GM21423 (cell line): ENCODE data around the gene BRSK2.

Source experiments
- ATAC-seq: cut with Tn5 transposase; IDR thresholded peaks from one replicate; pipeline ENCODE4 v1.9.1; 2021; ENCODE audit warnings: mild to moderate bottlenecking, moderate library complexity; ENCODE audit not compliant: unreplicated experiment

BRSK2 gene

DNA sequence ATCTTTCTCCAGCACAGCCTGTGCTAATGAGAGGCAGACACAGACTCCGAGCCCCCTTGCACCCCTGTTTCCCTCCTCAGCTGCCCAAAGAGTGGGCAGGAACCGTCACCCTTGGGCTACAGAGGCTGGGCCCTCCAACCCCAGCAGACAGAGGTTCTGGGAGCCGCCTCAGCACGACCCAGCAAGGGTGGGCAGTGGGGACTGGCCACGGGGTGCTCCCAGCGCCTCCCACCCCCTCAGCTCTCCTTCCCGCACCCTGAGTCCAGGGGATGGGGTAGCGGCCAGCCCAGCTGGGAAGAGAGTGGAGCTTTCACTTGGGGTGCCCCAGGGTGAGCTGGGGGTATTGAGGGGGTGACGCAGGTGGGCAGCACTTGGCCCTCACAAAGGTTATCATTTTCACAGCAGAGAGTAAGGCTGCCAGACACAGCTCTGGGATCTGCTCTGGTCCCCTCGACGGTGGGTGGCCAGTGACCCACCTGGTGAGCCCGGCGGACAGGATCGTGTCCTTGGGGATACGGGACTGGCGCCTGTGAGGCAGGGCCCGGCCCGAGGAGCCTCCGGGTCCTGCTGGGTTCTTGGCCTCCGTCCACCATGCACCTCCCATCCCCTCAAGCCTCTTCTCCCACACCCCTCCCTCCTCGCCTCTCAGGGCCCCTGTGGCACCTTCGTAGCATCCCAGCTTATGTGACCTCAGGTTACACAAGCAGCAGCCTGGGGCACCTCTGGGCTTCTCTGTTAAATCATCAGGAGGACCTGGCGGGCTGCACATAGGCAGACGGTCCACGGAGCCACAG is 14.4 kb upstream of the BRSK2 start:
- ATAC-seq: no peak

DNA sequence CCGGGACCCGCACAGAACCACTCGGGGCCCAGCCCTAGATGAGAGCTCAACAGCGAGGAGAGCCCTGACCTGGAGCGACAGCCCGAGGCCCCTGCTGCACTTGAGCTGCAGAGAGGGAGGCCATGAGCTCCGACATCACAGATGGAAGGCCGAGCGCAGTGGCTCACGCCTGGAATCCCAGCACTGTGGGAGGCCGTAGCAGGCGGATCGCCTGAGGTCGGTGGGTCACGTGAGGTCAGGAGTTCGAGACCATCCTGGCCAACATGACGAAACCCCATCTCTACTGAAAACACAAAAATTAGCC is 13.8 kb upstream of the BRSK2 start:
- ATAC-seq: no peak

DNA sequence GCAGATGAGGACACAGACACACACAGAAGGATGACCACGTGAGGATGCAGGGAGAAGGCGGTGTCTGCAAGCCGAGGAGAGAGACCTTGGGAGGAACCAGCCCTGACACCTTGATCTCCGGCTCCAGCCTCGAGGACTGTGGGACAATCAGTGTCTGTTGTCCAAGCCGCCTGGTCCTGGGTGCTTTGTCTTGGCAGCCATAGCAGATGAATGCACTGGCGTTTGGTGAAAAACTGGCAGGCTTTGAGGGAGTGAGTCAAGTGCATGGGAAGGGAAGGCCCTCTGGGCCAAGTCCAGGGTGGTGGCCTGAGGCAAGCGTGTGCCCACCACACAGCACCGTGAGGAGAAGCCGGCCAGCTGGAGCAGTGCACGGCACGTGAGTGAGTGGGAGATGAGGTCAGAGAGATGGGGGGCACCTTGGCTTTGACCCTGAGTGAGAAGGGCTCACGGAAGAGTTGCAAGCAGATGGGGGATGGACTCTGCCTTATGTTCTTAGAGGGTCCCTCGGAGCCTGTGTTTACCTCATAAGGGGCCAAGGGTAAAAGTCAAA is 12.4 kb upstream of the BRSK2 start:
- no peak for ATAC-seq

DNA sequence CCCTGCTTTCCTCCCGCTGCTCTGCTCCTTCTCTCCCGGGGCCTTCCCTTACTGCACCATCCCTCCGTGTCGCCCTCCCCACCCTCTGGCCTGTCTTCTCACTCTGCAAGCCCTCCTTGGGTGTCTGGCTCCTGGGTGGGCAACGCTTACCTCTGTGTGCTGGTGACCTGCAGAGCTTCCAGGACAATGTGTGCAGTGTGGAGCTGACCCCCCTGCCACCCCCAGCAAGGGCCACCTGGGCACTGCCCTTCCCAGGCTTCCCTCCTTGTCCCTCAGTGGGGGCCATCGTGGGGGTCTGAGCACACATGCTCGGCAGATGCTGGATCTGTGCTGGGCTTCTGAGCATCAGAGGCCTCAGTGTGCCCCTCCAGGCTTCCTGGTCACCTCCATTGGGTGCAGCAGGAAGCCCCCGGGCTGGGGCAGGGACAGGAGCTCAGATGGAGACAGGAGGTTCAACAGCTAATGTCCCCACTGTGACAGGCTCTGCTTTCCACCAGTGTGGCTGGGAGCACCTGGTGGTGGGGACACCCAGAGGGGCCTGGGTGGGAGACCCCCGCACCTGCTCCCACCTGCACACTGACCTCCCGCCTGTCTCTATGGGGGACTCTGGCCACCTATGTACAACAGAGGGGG is 7.8 kb upstream of the BRSK2 start:
- no peak for ATAC-seq

DNA sequence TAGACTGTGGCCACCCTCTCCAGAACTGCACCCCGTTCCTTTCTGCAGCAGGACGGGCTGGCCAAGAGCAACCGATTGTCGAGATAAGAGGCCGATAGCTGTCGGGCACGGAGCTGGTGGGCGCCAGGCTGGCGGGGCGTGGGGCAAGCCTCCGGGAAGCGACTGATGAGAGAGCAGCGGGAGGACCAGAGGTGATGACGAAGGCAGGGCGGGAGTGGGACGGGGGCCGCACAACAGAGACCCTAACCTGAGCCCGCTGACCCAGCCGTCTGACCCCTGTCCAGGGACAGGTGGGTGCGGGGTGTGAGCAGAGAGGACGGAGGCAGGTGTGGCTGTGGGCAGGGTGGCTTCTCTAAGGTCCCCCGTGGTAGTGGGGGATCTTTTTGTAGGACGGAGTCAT is 7.3 kb upstream of the BRSK2 start:
- ATAC-seq: no peak

DNA sequence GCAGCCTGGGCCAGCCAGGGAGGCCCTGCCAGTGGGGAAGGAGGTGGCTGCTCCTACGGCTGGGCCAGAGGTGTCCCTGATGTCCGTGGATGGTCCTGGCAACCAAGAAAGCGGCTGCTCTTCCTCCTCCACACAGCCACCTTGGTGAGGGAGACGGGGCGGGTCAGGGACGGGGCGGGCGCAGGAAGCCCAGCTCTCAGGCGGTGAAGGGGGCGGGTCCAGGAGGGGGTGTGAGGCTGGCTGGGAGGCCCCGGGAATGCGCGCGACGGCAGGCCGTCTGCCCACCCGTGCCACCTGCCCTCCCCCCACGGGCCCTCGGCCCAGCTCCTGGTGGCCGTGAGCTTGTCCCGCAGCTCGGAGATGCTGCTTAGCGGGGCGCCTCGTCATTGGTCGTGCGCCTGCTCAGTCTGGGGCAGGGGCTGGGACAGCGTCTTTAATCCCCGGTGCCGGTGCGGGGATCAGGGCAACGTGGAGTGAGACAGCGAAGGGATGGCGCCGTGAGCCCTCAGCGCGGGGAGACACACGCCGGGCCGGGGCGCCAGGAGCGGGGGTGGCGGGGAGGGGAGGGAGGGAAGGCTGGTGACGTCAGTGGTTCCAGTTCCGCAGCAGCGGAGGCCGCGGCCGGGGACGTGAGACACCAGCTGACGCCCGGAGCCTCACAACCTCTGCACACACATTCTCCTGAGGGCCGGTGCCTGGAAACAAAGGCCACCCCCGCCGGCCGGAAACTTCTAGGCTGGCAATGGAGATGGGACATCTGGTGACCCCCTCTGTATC is 6.7 kb upstream of the BRSK2 start:
- peak; percentile 77 for ATAC-seq

DNA sequence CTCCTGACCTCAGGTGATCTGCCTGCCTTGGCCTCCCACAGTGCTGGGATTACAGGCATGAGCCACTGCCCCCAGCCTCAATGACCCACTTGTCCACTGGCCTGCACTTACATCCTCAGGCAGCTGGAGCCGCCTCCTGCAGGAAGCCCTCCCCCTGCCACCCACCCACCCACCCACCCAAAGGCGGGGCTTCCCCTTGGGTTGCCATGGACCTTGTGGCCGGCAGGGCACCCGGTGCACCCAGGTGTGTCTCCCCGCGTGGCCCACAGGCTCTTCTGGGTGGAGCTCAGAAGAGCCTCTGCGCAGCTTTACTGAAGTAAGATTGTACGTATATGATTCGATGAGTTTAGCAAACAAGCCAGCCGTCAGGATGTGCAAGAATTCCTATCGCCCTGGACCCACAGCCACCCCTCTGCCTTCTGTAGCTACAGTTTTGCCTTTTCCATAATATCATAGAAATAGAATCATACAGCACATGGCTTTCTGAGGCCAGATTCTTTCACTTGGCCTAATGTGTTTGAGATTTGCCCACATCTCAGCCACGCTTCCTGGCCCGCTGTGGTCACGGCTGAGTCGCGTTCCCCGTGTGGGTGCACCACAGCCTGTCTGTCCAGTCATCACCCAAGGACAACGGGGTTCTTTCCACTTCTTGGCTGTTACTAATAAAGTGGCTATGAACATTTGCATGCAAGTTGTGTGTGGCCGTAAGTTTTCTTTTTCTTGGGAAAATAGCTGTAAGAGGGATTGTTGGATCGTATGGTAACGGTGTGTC is 5.3 kb upstream of the BRSK2 start:
- no peak for ATAC-seq

DNA sequence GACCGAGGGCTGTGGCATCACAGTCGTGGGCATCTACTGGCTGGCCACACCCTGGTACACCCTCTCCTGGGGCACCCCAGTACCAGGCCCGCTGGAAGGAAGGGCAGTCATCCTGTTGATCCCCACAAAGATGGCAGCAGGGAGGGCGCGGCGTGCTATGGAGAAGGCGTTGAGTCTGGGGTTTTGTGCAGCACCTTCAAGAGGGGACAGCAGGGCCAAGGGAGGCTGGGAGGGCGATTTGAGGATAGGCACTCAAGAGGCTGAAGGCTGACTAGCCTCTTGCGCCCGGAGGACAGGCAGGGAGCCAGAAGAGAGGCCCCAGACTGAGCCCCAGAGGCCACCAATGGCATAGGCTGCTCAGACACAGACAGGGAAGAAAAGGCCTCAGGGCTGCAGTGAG is 2.2 kb upstream of the BRSK2 start:
- no peak for ATAC-seq

DNA sequence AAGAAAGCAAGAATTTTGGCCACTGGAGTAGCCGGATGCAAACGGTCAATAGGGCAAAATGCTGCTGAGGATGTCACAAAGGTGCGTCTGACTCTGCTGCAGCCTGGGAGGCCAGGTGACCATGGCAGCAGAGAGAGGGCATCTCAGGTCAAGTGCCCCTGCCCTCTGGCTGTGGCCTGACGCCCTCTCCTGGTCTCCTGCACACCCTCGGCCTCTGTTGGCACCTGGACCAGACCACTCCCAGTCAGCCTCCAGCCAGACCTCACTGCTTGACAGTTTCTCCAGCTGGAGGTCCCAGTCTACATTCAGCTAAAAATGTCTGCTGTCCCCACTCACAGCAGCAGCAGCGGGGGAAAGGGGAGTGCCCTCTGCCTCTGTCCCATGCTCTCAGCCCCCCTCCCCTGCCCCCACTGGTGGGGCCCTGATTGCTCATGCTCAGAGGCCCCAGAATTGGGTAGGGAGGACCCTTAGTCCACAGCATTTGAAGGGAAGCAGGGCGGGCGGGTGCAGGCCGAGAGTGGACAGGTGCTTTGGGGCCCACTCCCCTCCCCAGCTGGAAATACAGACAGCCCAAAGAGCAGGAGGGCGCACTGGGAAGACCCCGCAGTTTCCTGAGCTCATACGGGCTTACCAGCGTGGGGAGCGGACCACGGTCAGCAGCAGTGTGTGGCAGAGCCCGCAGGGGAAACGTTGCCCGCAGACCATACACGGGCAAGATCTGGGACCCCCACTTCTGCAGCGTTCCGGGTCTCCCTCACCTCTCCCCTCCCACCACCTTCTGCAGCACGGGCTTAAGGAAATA is 1.6 kb upstream of the BRSK2 start:
- ATAC-seq: no peak

DNA sequence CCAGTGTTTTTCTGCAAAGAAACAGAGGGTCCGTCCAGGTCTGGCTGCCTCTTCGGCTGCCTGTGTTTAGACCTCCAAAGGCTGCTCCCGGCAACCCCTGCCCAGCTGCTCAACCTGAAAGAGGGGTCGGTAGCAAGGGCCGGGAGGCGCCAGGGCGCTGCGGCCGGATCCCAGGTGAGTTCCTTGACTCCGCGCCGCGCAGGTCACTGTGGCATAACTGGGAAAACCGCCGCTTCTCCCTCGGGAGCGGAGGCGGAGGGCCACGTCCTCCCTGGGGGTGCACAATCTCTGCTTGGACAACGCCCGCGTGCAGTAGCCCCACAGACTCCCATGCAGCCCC is 1.0 kb upstream of the BRSK2 start:
- no peak for ATAC-seq

DNA sequence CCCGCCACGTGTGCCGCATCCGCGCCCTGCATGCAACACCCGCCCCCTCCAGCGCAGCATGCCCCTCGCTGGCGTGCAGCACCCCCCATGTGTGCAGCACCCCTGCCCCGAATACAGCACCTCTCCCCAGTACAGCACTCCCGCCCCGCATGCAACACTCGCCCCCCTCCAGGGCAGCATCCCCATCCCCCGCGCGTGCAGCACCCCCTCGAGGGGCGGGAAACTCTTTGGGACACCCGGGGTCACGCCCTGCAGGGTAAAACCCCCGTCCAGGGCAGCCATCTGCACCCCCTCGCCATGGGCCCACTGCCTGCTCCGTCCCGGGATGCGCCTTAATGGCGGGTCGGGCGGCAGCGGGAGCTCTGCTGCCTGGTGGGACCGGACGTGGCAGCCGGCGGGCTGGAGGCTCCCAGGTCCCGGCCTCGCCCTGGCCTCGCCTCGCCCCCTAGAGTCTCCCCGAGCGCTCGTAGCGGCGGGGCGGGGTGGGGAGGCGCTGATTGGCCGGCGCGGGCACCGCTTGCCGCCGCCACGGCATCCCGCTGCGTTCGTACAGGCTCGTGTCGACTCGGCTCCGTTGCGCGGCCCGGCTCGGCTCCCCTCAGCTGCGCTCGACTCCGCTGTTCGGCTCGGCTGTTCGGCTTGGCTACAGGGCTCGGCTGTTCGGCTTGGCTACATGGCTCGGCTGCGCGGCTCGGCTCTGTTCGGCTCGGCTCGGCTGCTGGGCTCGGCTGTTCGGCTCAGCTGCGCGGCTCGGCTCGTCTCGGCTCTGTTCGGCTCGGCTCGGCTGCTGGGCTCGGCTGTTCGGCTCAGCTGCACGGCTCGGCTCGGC is 417 bp upstream of the BRSK2 start:
- ATAC-seq: peak; percentile 82

DNA sequence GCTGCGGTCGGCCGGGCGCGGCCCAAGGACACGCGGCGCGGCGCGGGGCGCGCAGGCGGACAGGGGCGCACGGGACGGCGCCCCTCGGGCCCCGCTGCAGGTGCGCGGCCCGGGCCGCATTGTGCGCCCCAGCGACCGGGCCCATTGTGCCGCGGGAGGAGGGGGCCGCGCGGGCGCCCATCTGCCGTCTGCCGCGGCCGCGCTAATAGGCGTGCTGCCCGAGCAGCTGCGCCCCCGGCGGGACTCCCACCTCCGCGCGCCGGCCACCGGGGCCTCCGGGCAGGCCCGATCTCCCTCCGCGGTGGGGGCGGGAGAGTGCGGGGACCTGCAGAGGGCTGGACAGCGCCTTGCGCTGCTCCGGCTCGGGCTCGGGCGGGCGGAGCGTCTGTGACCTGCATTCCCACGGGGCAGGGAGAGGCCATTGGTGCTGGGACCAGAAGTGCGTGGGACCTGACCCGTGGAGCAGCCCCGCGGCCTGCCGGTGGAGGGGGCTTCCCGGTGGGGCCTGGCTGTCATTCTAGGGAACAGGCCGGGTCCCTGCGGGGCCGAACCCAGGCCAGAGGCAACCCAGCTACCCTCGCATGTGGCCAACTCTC is 933 bp downstream of the BRSK2 start:
- no peak for ATAC-seq

DNA sequence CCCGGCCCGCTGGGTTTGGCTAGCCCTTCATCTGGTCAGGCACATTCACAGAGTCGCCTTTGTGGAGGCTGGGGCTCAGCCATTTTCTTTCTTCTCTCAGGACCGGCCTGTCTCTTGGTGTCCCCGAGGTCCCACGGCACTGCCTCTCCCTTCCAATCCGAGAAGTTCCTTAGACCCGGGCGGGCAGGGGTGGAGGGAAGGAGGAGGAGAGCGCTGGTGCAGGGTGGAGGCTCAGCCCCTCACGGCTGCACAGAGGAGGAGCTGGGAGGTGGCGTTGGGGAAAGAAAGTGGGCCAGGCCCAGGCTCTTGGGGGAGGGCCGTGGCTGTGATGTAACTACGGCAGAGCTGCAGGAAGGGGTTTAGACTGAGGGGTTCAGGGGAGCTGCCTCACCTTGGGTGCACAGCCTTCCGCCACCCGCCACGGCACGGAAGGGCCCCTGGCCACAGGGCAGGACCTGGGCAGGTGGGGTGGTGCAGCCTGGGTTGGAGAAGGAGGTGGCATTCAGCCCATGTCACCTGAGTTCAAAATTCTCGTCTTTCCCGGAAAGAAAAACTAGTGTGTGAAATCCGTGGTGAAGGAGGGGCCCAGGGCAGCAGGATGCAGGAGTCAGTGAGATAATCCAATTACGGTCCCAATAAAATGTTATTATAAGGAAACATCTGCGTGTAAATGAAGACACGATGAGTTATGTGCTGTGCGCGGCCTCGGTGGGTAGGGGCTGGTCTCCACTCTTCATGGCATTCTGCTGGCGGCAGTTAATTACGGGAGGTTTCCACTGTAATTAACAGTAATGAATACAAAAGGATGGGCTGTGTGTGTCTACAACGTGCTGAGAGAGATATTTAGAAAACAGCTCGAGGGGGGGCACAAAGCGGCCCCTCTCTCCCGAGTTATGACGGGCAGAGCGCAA is 1.7 kb downstream of the BRSK2 start:
- ATAC-seq: no peak

DNA sequence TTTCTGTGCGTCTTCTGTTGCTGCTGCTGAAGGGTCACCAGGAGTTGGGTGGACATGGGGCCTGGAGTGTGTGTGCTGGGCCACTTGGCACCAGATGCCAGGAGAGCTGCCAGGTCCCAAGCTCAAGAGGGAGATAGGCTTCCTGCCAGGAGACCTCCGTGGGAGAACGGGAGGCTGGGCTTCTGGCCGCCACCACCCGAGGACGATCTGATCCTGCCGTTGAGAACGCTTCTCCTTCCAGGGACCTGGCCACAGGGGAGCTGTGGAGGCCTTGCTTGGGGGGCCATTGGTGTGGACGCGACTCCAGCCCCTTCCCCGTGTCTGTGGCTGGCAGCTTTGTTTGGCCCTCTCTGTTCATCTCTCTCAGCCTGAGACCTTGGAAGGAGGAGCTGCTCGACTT is 2.4 kb downstream of the BRSK2 start:
- ATAC-seq: no peak

DNA sequence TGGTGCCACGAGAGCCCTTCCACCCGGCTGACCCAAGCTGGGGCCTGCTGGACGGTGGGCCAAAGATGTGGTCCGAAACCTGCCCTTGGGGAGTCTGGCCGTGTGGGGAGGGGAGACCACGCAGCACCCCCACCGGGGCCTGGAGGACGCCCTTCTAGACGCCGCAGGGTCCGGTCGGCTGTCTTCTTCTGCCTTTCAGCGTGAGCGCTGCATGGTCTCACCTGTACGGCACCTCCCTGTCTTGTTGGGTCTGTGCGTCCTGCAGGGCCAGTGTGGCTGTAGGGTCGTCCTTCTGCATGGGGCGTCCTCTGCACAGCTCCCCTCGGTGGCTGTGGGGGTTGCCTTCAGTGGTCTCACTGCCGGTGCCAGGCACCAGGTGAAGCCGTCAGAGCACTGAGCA is 2.8 kb downstream of the BRSK2 start:
- ATAC-seq: no peak

DNA sequence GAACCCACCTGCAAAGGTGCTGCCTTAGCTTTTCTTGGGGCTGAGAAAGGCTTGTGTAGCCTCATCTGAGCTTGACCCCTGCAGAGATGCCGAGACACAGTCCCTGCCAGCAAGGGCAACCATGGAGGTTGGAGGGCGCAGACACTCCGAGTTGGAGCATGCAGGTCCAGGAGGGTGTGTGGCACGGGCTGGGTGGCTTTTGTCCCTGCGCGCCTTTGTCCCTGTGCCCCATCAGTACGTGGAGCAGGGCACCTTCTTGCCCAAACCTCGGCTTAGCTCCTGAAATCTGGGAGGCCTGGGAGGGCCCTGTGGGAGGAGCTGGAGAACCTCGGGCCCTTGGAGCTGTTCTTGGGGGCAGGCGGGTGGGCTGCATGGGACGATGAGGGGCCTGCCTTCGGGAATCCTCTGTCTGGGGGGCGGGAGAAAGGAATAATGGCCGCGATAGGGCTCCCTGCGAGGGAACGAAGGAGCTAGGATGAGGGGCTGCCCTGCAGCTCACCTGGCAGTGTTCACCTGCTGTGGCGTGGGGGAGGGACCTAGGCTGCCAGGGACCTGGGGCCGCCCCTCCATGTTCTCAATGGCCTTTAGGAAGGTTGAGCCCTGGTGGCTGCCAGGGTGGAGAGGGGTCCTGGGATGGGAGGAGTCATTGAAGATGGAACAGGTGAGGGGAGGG is 3.4 kb downstream of the BRSK2 start:
- ATAC-seq: no peak

DNA sequence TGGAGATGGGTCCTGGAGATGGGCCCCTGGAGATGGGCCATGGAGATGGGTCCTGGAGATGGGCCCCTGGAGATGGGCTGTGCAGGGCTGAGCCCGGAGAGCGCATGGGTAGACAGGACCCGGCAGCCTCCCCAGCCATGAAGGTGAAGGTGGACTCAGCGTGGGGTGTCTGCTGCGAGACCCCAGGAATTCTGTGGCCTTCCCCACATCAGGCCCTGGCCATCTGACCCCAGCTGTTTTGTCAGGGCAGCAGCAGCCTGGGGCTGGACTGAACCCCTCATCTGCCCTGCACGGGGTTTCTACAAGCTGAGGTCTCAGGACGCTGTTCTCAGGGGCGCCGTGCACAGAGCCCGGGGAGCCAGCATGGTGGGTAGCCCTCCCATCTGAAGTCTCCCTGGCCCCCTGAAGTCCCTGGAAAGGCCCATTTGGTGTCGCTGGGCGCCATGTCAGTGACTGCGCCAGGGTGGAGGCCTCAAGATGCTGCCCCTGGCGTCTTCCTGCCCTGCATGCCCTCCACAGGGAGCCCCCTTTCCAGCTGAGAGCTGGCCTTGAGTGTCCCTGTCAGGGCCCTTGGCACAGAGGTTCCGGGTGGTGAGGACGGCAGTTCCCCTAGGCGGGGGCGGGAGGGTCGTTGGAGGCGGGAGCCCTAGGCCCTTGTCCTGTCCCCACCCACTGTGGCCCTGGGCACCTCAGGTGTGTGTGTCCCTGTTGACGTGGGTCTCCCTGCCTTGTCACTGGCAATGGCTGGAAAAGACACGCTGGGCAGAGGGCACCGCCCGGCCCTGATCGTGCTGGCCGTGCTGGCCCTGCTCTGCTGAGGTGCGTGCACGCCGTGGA is 5.4 kb downstream of the BRSK2 start:
- no peak for ATAC-seq
